Nephron progenitor cell (in vitro differentiated cells): ENCODE data around the gene MAP2K5.
A peak's percentile ranks its signal among the peaks of the same experiment; 100 is the strongest.

Experiments
- DNase-seq: peaks from one replicate; pipeline ENCODE4 v3.0.0; 2021
- H3K27ac Mint-ChIP-seq: 2 replicates; pipeline ENCODE4 v1.8.0; 2021; ENCODE audit warnings: mild to moderate bottlenecking, moderate library complexity, mixed read lengths
- H3K27me3 Mint-ChIP-seq: 2 replicates; pipeline ENCODE4 v1.8.0; 2021; ENCODE audit warnings: mild to moderate bottlenecking, low read depth, mixed read lengths; ENCODE audit not compliant: poor library complexity
- H3K36me3 Mint-ChIP-seq: 2 replicates; pipeline ENCODE4 v1.8.0; 2021; ENCODE audit warnings: low read depth, mixed read lengths
- H3K4me1 Mint-ChIP-seq: 2 replicates; pipeline ENCODE4 v1.8.0; 2021; ENCODE audit warnings: mixed read lengths
- H3K4me3 Mint-ChIP-seq: 2 replicates; pipeline ENCODE4 v1.8.0; 2021; ENCODE audit warnings: mild to moderate bottlenecking, moderate library complexity, mixed read lengths
- H3K9me3 Mint-ChIP-seq: 2 replicates; pipeline ENCODE4 v1.8.0; 2021; ENCODE audit warnings: mild to moderate bottlenecking, moderate library complexity, mixed read lengths
- TF ChIP-seq, protein P1 (sequence below): fragments of 200-600 bp; sonication (generic); IDR thresholded peaks from 2 replicates; pipeline ENCODE4 v1.5.0; 2021; ENCODE audit warnings: antibody characterized with exemption

Gene MAP2K5

DNA sequence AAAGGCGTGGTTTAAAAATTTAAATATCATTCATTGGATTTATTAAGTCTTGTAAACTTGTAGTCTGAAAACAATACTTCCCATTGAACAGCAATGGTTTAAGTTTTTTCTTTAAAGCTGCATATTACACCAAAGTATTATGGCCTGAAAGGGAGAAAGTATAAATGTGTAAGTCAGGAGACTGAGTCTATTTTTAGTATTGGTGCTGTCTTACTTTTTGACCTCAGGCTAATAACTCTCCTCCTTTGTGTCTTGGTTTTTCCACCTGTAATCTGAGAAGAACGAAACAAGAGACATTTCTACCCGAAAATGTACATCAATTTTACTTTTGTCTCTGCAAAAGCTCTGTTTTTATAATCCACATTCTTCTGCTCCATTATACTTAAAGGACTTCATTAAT, 14.0 kb upstream of the MAP2K5 start:
- Mint-ChIP-seq H3K27ac (no peak overlapping the region), H3K4me3 (peak overlapping the region; percentile 58), H3K36me3 (peaks cover 33% of the 10 kb centered on the region), H3K4me1 (peaks cover 32% of the 10 kb centered on the region), H3K27me3 (peaks cover 2% of the 10 kb centered on the region), H3K9me3 (no peaks in the 10 kb centered on the region)
- TF ChIP-seq, protein P1, sequence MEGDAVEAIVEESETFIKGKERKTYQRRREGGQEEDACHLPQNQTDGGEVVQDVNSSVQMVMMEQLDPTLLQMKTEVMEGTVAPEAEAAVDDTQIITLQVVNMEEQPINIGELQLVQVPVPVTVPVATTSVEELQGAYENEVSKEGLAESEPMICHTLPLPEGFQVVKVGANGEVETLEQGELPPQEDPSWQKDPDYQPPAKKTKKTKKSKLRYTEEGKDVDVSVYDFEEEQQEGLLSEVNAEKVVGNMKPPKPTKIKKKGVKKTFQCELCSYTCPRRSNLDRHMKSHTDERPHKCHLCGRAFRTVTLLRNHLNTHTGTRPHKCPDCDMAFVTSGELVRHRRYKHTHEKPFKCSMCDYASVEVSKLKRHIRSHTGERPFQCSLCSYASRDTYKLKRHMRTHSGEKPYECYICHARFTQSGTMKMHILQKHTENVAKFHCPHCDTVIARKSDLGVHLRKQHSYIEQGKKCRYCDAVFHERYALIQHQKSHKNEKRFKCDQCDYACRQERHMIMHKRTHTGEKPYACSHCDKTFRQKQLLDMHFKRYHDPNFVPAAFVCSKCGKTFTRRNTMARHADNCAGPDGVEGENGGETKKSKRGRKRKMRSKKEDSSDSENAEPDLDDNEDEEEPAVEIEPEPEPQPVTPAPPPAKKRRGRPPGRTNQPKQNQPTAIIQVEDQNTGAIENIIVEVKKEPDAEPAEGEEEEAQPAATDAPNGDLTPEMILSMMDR: no peak
- DNase-seq: no peak

DNA sequence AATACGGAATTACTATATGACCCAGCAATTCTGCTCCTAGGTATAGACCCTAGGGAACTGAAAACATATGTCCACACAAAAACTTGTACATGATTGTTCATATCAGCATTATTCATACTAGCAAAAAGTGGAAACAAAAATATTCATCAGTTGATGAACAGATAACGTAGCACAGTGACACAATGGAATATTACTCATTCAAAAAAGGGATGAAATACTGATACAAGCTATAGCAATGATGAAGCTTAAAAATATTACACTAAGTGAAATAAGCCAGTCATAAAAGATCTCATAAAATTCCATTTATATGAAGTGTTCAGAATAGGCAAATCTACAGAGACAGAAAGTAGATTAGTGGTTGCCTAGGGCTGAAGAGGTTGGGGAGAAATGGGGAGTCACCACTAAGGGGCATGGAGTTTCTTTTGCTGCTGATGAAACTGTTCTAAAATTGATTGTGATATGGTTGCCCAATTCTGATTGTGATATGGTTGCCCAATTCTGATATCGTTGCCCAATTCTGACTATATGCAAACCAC, 11.1 kb upstream of the MAP2K5 start:
- peaks cover 2% of the 10 kb centered on the region for H3K27me3 Mint-ChIP-seq
- no peak for DNase-seq
- peaks cover 22% of the 10 kb centered on the region for H3K4me1 Mint-ChIP-seq
- H3K4me3 Mint-ChIP-seq: no peak overlapping the region
- no peak overlapping the region for H3K27ac Mint-ChIP-seq
- TF ChIP-seq, protein P1: no peak
- peaks cover 25% of the 10 kb centered on the region for H3K36me3 Mint-ChIP-seq
- no peaks in the 10 kb centered on the region for H3K9me3 Mint-ChIP-seq

DNA sequence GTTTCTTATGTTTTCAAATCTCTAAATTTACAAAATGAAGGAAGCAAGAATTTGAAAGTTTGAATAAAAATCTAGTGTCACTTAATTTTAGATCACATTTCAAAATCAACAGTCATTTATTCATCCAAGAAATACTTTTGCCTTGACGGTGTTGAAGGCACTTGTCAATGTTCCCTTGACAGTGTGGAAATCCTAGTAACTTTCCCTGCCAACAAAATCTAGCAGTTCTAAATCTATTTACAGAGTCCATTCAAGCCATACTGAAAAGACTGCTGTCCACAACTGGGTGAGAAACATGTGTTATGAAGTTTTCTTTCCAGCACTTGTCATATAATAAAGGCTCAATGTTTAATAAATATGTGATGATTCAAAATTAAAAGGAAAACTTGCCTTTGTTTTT, 8.6 kb upstream of the MAP2K5 start:
- TF ChIP-seq, protein P1: no peak
- Mint-ChIP-seq H3K4me1 (peaks cover 4% of the 10 kb centered on the region), H3K36me3 (peaks cover 6% of the 10 kb centered on the region), H3K27me3 (peaks cover 4% of the 10 kb centered on the region), H3K27ac (no peak overlapping the region), H3K9me3 (no peaks in the 10 kb centered on the region), H3K4me3 (no peak overlapping the region)
- no peak for DNase-seq

DNA sequence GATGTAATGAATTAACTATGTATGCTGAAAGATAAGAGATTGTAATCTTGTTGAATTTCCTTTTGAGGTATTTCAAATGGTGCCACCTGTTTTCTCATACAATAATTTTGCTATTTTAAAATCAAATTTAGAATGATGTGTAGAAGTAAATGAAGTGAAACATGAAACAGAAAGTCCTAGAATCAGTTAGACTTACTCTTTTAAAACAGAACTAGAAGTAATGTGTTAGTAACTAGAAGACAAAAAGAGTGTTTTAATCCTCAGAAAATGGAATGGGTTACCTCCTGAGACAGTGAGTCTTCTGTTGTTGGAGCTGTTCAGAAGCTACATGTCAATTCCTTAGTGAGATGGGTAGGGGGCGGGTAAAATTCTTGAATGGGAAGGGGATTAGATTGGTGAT, 8.1 kb upstream of the MAP2K5 start:
- H3K27me3 Mint-ChIP-seq: peaks cover 8% of the 10 kb centered on the region
- TF ChIP-seq, protein P1: no peak
- no peaks in the 10 kb centered on the region for H3K4me1 Mint-ChIP-seq
- DNase-seq: no peak
- no peak overlapping the region for H3K27ac Mint-ChIP-seq
- no peaks in the 10 kb centered on the region for H3K9me3 Mint-ChIP-seq
- peaks cover 6% of the 10 kb centered on the region for H3K36me3 Mint-ChIP-seq
- H3K4me3 Mint-ChIP-seq: no peak overlapping the region

DNA sequence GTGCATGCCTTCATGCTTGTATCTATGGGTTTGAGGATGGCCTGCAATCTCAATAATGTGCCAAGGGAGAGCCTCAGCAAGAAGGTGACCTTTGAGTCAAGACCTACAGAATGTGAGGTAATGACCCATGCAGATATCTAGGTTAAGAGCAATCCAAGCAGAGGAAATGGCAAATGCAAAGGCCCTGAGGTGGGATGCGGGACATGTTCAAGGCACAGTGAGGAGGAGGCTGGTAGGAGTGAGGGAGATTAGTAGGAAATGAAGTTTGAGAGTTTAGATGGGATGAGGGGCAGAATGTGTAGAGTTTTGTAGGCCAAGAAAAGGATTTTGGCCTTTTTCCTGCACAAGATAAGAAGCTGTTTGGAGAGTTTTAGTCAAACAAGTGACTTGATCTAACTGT, 4.7 kb upstream of the MAP2K5 start:
- Mint-ChIP-seq H3K9me3 (no peaks in the 10 kb centered on the region), H3K4me1 (peaks cover 13% of the 10 kb centered on the region), H3K27me3 (peaks cover 7% of the 10 kb centered on the region), H3K27ac (no peak overlapping the region), H3K36me3 (no peaks in the 10 kb centered on the region), H3K4me3 (no peak overlapping the region)
- DNase-seq: no peak
- TF ChIP-seq, protein P1: no peak

DNA sequence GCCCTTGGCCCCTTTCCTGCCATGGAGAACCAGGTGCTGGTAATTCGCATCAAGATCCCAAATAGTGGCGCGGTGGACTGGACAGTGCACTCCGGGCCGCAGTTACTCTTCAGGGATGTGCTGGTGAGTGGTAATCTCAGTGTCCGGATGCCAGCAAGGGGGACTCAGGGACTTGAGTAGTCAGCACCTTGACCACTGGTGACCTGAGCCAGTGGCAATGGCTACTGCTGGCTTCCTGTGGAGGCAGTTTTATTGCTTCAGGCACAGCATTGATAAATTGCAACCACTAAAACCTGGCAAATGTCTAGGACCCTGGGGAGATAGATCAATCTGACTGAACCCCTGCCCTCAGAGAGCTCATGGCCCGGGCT, 830 bp downstream of the MAP2K5 start:
- peak; percentile 40 for DNase-seq
- H3K4me3 Mint-ChIP-seq: peak overlapping the region; percentile 98
- peaks cover 19% of the 10 kb centered on the region for H3K9me3 Mint-ChIP-seq
- H3K36me3 Mint-ChIP-seq: peaks cover 40% of the 10 kb centered on the region
- TF ChIP-seq, protein P1: no peak
- H3K27ac Mint-ChIP-seq: peak overlapping the region; percentile 95
- H3K4me1 Mint-ChIP-seq: peaks cover 60% of the 10 kb centered on the region
- peaks cover 7% of the 10 kb centered on the region for H3K27me3 Mint-ChIP-seq
